GM19351 (cell line): ENCODE data around the gene APMAP.

Source experiments
- ATAC-seq: cut with Tn5 transposase; IDR thresholded peaks from one replicate; pipeline ENCODE4 v1.9.1; 2021; ENCODE audit warnings: mild to moderate bottlenecking, moderate library complexity; ENCODE audit not compliant: unreplicated experiment

The APMAP gene

GRCh38 chr20:24990810-24991252 lies 1.7 kb downstream of the APMAP start:
- no peak for ATAC-seq

- ATAC-seq = no peak
These were observed 3.4 kb downstream of the APMAP start for GRCh38 chr20:24989162-24989561.

- no peak for ATAC-seq
These were observed 4.4 kb downstream of the APMAP start for GRCh38 chr20:24987873-24988835.

GRCh38 chr20:24987244-24987643 lies 5.3 kb downstream of the APMAP start:
- ATAC-seq = no peak

GRCh38 chr20:24986436-24987015 lies 6.0 kb downstream of the APMAP start:
- ATAC-seq = no peak

GRCh38 chr20:24985802-24986201 lies 6.7 kb downstream of the APMAP start:
- no peak for ATAC-seq

- ATAC-seq = no peak
These were observed 7.5 kb downstream of the APMAP start for GRCh38 chr20:24984961-24985640.

GRCh38 chr20:24983896-24984295 lies 8.7 kb downstream of the APMAP start:
- no peak for ATAC-seq

- ATAC-seq = no peak
These were observed 10.8 kb downstream of the APMAP start for GRCh38 chr20:24981790-24982189.

- ATAC-seq = no peak
These were observed 11.3 kb downstream of the APMAP start for GRCh38 chr20:24981282-24981681.

GRCh38 chr20:24980291-24981053 lies 12.1 kb downstream of the APMAP start:
- no peak for ATAC-seq

GRCh38 chr20:24979036-24979960 lies 13.3 kb downstream of the APMAP start:
- ATAC-seq = no peak

- no peak for ATAC-seq
These were observed 14.0 kb downstream of the APMAP start for GRCh38 chr20:24978513-24978912.

- ATAC-seq = no peak
These were observed 14.8 kb downstream of the APMAP start for GRCh38 chr20:24977797-24978196.

GRCh38 chr20:24977336-24977735 lies 15.2 kb downstream of the APMAP start:
- ATAC-seq = no peak

GRCh38 chr20:24972341-24972740 lies 20.2 kb downstream of the APMAP start:
- no peak for ATAC-seq

- no peak for ATAC-seq
These were observed 21.0 kb downstream of the APMAP start for GRCh38 chr20:24971376-24972101.

GRCh38 chr20:24970754-24971153 lies 21.8 kb downstream of the APMAP start:
- ATAC-seq = no peak

- ATAC-seq = no peak
These were observed 22.5 kb downstream of the APMAP start for GRCh38 chr20:24970030-24970553.
